BE2C (cell line): ENCODE measurements around the gene XRCC1.
A peak's percentile ranks its signal among the peaks of the same experiment; 100 is the strongest.

Source experiments
- DNase-seq: peaks from one replicate; pipeline ENCODE4 v3.0.0-alpha.2; 2020
- H3K27me3 ChIP-seq: fragments of 250-450 bp; sonication (Bioruptor Pico); 2 replicates; pipeline ENCODE4 v1.5.1; 2020; ENCODE audit warnings: mild to moderate bottlenecking
- H3K36me3 ChIP-seq: fragments of 250-450 bp; sonication (Bioruptor Pico); 2 replicates; pipeline ENCODE4 v1.5.1; 2020; ENCODE audit warnings: mild to moderate bottlenecking
- H3K4me1 ChIP-seq: fragments of 250-450 bp; sonication (Bioruptor Pico); 2 replicates; pipeline ENCODE4 v1.5.1; 2020
- H3K4me3 ChIP-seq: 2 replicates; pipeline ENCODE4 v1.5.1; 2011; ENCODE audit warnings: low read depth, low read length
- H3K9me3 ChIP-seq: fragments of 250-450 bp; sonication (Bioruptor Pico); 2 replicates; pipeline ENCODE4 v1.5.1; 2020
- TF ChIP-seq, protein P1 (sequence below): IDR thresholded peaks from 2 replicates; pipeline ENCODE4 v1.5.1; 2012; ENCODE audit warnings: mild to moderate bottlenecking, low read depth, low read length

Gene XRCC1

DNA sequence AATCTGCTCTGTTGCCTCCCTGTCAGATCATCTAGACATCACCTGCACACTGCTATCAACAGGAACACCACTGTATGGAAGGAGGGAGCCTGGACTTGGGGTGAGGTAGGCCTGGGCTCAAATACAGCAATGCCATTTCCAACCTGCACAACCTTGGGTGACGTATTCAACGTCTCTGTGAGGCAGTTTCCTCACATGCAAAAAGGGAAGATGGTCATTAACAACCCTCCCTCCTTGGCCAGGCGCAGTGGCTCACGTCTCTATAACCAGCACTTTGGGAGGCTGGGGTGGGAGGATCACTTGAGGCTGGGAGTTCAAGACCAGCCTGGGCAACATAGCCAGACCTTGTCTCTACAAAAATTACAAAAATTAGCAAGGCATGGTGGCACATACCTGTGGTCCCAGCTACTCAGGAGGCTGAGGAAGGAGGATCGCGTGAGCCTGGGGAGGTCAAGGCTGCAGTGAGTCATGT lies 13.1 kb downstream of the XRCC1 start:
- no peaks in the 10 kb centered on the region for H3K4me1 ChIP-seq
- TF ChIP-seq, protein P1, sequence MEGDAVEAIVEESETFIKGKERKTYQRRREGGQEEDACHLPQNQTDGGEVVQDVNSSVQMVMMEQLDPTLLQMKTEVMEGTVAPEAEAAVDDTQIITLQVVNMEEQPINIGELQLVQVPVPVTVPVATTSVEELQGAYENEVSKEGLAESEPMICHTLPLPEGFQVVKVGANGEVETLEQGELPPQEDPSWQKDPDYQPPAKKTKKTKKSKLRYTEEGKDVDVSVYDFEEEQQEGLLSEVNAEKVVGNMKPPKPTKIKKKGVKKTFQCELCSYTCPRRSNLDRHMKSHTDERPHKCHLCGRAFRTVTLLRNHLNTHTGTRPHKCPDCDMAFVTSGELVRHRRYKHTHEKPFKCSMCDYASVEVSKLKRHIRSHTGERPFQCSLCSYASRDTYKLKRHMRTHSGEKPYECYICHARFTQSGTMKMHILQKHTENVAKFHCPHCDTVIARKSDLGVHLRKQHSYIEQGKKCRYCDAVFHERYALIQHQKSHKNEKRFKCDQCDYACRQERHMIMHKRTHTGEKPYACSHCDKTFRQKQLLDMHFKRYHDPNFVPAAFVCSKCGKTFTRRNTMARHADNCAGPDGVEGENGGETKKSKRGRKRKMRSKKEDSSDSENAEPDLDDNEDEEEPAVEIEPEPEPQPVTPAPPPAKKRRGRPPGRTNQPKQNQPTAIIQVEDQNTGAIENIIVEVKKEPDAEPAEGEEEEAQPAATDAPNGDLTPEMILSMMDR = no peak
- no peaks in the 10 kb centered on the region for H3K9me3 ChIP-seq
- H3K36me3 ChIP-seq = no peaks in the 10 kb centered on the region
- H3K4me3 ChIP-seq = no peak overlapping the region
- no peak for DNase-seq
- H3K27me3 ChIP-seq = no peaks in the 10 kb centered on the region

DNA sequence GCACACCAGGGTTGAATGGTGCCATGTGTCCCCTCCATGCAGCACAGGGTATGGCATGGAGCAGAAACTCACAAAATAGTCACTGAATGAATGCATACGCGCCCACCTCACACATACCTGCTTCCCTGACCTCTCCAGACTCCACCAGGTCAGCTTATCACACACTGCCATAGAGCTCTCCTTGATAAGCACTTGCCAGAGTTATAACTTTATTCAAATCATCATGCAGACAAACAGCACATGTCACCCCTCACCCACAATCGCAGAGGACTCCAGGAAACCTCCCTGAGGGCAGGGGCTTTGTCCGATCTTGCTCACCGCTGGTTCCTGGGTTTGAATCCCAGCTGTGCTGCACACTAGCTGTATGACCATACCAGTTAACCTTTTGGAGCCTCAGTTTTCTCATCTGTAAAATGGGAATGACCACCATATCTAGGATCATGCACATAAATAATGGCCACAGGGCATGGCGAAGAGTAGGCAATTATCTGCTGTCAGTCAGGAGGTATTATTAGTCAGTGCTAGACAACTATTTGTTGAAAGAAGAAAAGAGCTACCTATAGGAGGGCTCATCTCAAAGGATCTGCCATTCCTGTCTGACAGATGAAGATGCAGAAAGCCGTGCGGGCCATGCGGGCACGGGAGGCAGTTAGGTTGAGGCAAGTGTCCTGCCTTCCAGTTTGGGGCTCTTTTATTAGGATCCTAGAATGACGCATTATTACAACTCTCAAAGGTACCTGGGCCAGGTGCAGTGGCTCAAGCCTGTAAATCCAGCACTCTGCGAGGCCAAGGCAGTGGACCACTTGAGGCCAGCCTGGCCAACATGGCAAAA lies 14.0 kb downstream of the XRCC1 start:
- H3K27me3 ChIP-seq = no peaks in the 10 kb centered on the region
- H3K4me1 ChIP-seq = no peaks in the 10 kb centered on the region
- H3K4me3 ChIP-seq = no peak overlapping the region
- no peaks in the 10 kb centered on the region for H3K9me3 ChIP-seq
- TF ChIP-seq, protein P1 = no peak
- H3K36me3 ChIP-seq = no peaks in the 10 kb centered on the region
- DNase-seq = no peak

DNA sequence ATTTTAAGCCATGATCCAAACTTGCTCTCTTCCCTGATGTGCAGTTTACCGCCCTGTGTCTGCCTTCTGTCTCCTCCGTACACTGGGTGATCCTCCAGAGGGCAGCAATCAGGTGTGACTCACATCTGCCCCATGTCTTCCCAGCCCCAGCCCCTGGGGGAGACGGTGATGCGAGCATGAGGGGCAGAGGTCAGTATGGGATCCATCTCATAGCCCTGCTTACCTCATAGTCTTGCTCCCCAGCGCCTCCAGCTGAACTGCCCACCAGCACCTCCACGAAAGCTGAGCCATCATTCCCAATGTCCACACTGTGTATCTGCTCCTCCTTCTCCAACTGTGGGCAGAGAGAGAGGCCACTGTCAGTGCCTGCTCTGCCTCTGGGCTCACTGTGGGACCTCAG lies 14.6 kb downstream of the XRCC1 start:
- DNase-seq = no peak
- Histone ChIP-seq H3K9me3 (no peaks in the 10 kb centered on the region), H3K27me3 (no peaks in the 10 kb centered on the region), H3K36me3 (no peaks in the 10 kb centered on the region; the same call in 1 of the 2 replicates), H3K4me3 (no peak overlapping the region), H3K4me1 (no peaks in the 10 kb centered on the region)
- TF ChIP-seq, protein P1 = peak; percentile 10; the same call in 1 of the 2 replicates

DNA sequence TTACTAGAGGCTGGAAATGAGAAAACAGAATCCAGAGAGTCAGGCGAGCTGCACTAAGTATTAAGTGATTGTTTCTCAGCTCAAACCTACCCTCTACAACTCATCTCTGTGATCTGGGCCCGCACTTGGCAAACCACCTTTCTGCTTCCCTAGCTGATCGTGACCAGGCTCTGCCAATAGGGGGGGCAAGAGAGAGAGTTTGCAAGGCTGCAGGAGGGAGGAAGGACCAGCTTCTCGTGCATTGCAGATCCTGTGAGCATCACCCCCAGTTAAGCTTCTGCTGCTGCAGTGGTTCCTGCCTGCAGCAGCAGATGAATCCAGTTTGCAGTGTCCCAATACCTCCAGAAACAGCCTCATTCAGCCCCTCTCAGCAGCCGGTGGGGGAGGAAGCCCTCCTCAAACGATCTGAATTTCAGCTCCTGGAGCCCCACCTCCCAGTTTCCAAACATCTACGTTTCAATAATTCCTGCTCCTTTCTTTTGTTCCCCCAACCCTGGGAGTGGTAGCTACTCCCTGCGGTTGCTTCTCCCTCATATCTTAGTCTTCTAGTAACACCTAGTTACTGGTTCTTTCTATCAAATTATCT lies 20.0 kb downstream of the XRCC1 start:
- TF ChIP-seq, protein P1 = peak; percentile 93
- peak; percentile 84 for DNase-seq
- Histone ChIP-seq H3K9me3 (no peaks in the 10 kb centered on the region), H3K4me3 (no peak overlapping the region), H3K36me3 (peaks cover 40% of the 10 kb centered on the region), H3K27me3 (no peaks in the 10 kb centered on the region; the same call in 1 of the 2 replicates), H3K4me1 (no peaks in the 10 kb centered on the region)

DNA sequence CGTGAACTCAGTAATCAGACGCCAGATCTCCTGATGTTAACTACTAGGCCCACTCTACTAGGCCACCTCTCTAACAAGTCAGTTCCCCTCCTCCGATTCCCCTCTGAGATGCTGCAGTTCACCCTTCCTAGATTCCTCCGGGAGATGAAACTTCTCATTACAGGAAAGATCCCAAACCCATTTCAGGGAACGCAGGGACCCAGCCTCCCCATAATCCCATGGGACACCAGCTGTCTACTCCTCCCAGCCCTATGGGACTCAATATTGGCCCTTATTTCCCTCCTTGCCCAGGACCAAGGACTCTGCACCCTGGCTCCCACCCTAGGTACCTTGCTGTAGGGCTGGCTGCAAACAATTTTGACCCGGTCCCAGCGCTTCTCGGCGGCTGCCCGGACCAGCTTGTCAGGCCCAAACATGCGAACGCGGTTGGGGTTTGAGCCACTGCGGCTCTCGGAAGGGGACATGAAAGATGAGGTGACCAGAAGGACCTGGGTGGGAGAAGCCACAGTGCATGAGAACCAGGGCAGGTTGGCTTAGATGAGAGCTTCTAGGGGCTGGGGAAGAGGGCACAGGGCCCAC lies 20.9 kb downstream of the XRCC1 start:
- DNase-seq = no peak
- no peaks in the 10 kb centered on the region for H3K4me1 ChIP-seq
- H3K27me3 ChIP-seq = no peaks in the 10 kb centered on the region; the same call in 1 of the 2 replicates
- H3K36me3 ChIP-seq = peaks cover 40% of the 10 kb centered on the region
- TF ChIP-seq, protein P1 = no peak
- no peaks in the 10 kb centered on the region for H3K9me3 ChIP-seq
- H3K4me3 ChIP-seq = no peak overlapping the region
